AG04450 (cell line): ENCODE results near the gene FAM210B. TPM values are rescaled to one million over a fixed set of nuclear protein-coding genes. Genes with fewer than 3 reads are reported as not detected.

Experiments
- CTCF ChIA-PET: fragments of 300-600, 350-600 bp; formaldehyde crosslinking; extraction: SDS; loops from one replicate; lab custom pipeline; 2022; ENCODE audit warnings: antibody characterized with exemption, inconsistent platforms; lab: Charles Lee
- POLR2A ChIA-PET: fragments of 350-600 bp; formaldehyde crosslinking; extraction: SDS; loops from one replicate; lab custom pipeline; 2021; ENCODE audit warnings: antibody characterized with exemption, inconsistent platforms; lab: Yijun Ruan, JAX
- DNase-seq: peaks from one replicate; pipeline ENCODE4 v3.0.0-alpha.2; 2011; ENCODE audit warnings: low read depth, low spot score
- H3K27ac ChIP-seq: one replicate; pipeline ENCODE4 v1.5.1; 2012; ENCODE audit warnings: low read depth, low read length, control low read depth
- H3K27me3 ChIP-seq: one replicate; pipeline ENCODE4 v1.6.0; 2012; ENCODE audit warnings: low read length; ENCODE audit not compliant: control insufficient read depth, insufficient read depth
- H3K4me3 ChIP-seq: 2 replicates; pipeline ENCODE4 v1.5.1; 2011; ENCODE audit warnings: mild to moderate bottlenecking, low read depth, low read length, control low read depth
- H3K9me3 ChIP-seq: 2 replicates; pipeline ENCODE4 v1.5.1; 2012; ENCODE audit warnings: low read length; ENCODE audit not compliant: control insufficient read depth, insufficient read depth
- polyA plus RNA-seq: library from polyadenylated mRNA; depleted of rRNA; stranded (reverse); fragments of >200 nt; gene quantifications from 2 replicates; pipeline ENCODE4 v1.2.3, GENCODE V29; 2011
- TF ChIP-seq, protein P1 (sequence below): IDR thresholded peaks from 2 replicates; pipeline ENCODE4 v1.5.1; 2011; ENCODE audit warnings: low read depth, low read length, control low read depth, inconsistent platforms

FAM210B gene
- polyA plus RNA-seq, 1 experiment: 81.0 TPM

DNA sequence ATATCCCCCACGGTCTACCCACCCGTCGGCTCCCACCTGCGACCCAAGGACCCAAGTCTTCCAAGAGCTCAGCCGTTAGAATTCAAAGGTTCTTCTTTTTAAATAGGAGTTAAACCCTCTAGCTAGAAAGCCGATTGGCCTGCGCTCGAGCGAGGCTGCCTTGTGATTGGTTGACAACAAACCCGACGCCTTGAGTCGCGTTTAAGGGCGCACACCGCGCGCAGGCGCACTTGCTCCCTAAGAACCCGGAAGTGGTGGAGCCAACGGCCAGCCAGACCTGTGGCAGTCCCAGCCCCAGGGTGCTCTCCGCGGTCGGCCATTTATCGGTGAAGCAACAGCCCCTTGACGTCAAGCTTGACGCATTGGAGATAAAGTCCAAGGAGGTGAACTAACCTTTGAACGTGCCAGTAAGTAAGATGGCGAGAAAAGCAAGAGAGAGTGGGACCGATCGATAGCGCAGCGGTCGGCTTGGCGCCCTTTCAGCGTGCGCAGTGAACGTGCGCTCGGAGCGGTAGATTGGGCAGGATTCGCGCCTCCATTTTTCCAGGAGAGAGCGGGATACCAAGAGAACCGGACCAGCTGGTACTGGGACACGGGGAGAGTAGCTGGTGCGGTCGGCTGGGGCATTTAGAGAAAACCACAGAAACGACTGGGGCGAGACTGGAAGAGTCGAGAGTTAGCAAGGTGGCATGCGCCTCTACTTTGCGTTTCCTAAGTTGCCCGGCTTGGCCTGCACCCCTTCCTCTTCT lies 33.5 kb downstream of the FAM210B start, which contains the start of the genes AURKA and CSTF1:
Gene AURKA (minus strand): TSS at position 84 of the 749 bp plus-strand sequence. CDS start 4,018 bp downstream, outside the sequence.
Gene CSTF1 (plus strand): TSS at position 514 of the 749 bp plus-strand sequence. CDS start 2,908 bp downstream, outside the sequence.
- POLR2A ChIA-PET: interaction anchor here (0.6 to 2.2 kb wide), 16 partner anchors 11 to 76 kb away, joined by 3 to 13 read pairs (median 4); partner anchors contain the start of genes CASS4, FAM210B and RTF2
- peak; percentile 99 for DNase-seq
- CTCF ChIA-PET: interaction anchor here (0.6 to 1.8 kb wide), 3 partner anchors 14 to 78 kb away, joined by 3 to 6 read pairs (median 3); no protein-coding TSS in a partner anchor
- Histone ChIP-seq H3K27me3 (no peaks in the 10 kb centered on the region), H3K27ac (peak within 1 kb of the TSS; percentile 93), H3K4me3 (peak within 1 kb of the TSS; percentile 98), H3K9me3 (no peaks in the 10 kb centered on the region)
- TF ChIP-seq, protein P1, sequence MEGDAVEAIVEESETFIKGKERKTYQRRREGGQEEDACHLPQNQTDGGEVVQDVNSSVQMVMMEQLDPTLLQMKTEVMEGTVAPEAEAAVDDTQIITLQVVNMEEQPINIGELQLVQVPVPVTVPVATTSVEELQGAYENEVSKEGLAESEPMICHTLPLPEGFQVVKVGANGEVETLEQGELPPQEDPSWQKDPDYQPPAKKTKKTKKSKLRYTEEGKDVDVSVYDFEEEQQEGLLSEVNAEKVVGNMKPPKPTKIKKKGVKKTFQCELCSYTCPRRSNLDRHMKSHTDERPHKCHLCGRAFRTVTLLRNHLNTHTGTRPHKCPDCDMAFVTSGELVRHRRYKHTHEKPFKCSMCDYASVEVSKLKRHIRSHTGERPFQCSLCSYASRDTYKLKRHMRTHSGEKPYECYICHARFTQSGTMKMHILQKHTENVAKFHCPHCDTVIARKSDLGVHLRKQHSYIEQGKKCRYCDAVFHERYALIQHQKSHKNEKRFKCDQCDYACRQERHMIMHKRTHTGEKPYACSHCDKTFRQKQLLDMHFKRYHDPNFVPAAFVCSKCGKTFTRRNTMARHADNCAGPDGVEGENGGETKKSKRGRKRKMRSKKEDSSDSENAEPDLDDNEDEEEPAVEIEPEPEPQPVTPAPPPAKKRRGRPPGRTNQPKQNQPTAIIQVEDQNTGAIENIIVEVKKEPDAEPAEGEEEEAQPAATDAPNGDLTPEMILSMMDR: no peak

- TF ChIP-seq, protein P1: no peak
- POLR2A ChIA-PET: interaction anchor here (0.8 to 2.2 kb wide), 7 partner anchors 12 to 47 kb away, joined by 3 to 13 read pairs (median 5); partner anchors contain the start of gene FAM210B
- H3K27ac ChIP-seq: peak overlapping the region; percentile 93
- CTCF ChIA-PET: interaction anchor here (1.0 to 1.8 kb wide), 2 partner anchors 14 to 77 kb away, joined by 3 to 6 read pairs; no protein-coding TSS in a partner anchor
- DNase-seq: no peak
- H3K4me3 ChIP-seq: peak overlapping the region; percentile 98
- no peaks in the 10 kb centered on the region for H3K9me3 ChIP-seq
- no peaks in the 10 kb centered on the region for H3K27me3 ChIP-seq
Measured at GRCh38 chr20:56392881-56393482, 34.2 kb downstream of the FAM210B start.

DNA sequence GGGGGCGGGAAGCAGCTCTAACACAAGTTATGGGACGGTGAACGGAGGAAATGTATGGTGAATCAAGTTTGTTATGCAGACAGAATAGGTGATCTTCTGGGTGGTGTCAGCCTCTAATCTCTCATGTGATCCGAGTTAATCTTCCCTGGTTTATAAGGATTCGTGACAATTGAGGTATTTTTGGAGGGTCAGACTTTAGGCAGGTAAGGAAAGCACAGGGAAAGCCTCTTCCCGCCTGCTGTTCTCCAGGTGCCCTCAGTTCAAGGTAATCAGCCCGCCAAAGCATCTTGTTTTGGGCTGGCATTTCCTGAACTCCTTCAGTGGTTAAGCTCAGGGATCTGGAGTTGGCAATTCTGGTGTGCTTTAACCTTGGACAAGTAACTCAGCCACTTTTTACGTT lies 34.9 kb downstream of the FAM210B start:
- no peak for DNase-seq
- CTCF ChIA-PET: interaction anchor here (1.8 kb wide), 1 partner anchor 13 kb away, joined by 6 read pairs; no protein-coding TSS in a partner anchor
- POLR2A ChIA-PET: interaction anchor here (0.8 kb wide), 1 partner anchor 35 kb away, joined by 3 read pairs; no protein-coding TSS in a partner anchor
- Histone ChIP-seq H3K27me3 (no peaks in the 10 kb centered on the region), H3K9me3 (no peaks in the 10 kb centered on the region), H3K4me3 (peak overlapping the region; percentile 98), H3K27ac (no peak overlapping the region)
- TF ChIP-seq, protein P1: no peak

DNA sequence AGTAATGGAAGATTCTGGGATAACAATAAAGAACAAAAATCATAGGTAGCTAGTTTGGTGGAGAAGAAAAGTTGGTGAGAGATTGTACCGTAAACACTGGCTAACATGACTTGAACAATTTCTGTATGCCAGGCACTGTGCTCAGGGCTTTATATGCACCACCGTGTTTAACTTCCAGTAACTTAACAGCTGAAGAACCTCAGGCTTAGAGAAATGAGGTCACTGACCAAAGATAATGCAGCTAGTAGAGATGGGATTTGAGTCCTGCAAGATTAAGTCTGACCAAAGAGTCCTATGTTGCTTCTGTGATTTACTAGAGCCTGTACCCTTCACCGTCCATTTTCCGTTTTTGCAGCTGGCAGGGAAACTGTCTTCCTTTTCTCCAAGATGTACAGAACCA lies 36.4 kb downstream of the FAM210B start:
- H3K9me3 ChIP-seq: no peaks in the 10 kb centered on the region
- TF ChIP-seq, protein P1: no peak
- DNase-seq: no peak
- no peak overlapping the region for H3K27ac ChIP-seq
- CTCF ChIA-PET: interaction anchor here (1.1 kb wide), 1 partner anchor 11 kb away, joined by 4 read pairs; no protein-coding TSS in a partner anchor
- POLR2A ChIA-PET: no interaction called here
- H3K27me3 ChIP-seq: no peaks in the 10 kb centered on the region
- no peak overlapping the region for H3K4me3 ChIP-seq
